Measurements from ENCODE around the gene MAML2. TPM values are rescaled to one million over a fixed set of nuclear protein-coding genes. Genes with fewer than 3 reads are reported as not detected.

The MAML2 gene
- polyA plus RNA-seq, 1 of the 3 experiments (the other 2 are of a cell fraction), result 20.1 TPM

DNA sequence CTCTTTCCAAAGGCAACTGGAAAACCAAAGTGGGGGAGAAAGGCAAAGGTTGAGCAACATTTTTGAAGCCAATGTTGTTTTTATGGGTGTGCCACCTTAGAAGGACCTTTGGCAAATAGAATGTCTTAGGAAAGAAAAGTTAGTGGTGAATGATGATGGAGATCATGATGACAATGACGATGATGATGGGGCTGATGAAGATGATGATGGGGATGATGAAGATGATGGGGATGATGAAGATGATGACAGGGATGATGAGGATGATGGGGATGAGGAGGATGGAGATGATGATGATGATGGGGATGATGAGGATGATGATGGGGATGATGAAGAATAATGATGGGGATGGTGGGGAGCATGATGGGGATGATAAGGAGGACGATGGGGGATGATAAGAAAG, 340.7 kb downstream of the MAML2 start:
- no peak for DNase-seq
- Histone ChIP-seq H3K9me3 (no peaks in the 10 kb centered on the region), H3K4me2 (no peak overlapping the region), H2AFZ (ENCODE audit: low read depth) (no peak overlapping the region), H3K27ac (ENCODE audit: low read depth in 2 of 2, low read length in 1 of 2) (no peak overlapping the region), H3F3A (replicated peaks; ENCODE audit: insufficient read depth) (no peaks in the 10 kb centered on the region), H3K36me3 (replicated peaks in 1 of 2; ENCODE audit: control insufficient read depth in 1 of 2, insufficient read depth in 2 of 2, low read length in 1 of 2) (peaks cover 0 to 5% of the 10 kb centered on the region in 2 experiments), H3K27me3 (ENCODE audit: insufficient read depth) (no peaks in the 10 kb centered on the region), H4K20me1 (ENCODE audit: insufficient read depth) (peaks cover 3% of the 10 kb centered on the region; the same call in 1 of the 2 replicates), H3K9me2 (no peaks in the 10 kb centered on the region; the same call in 1 of the 2 replicates), H3K4me3 (ENCODE audit: low read depth in 2 of 2, low read length in 1 of 2) (no peak overlapping the region), H3K4me1 (ENCODE audit: control insufficient read depth in 1 of 2, insufficient read depth in 2 of 2, low read depth in 1 of 2, low read length in 1 of 2) (no peaks in the 10 kb centered on the region), H3K79me2 (ENCODE audit: insufficient read depth) (peaks cover 30% of the 10 kb centered on the region; the same call in 1 of the 2 replicates), H3K9ac (no peak overlapping the region)
- ChIA-PET POLR2A (no interaction called here), CTCF (no interaction called here)
- TF ChIP-seq SIN3A (IDR thresholded peaks at IDR 0.05; ENCODE audit: borderline replicate concordance, low read depth, low read length), result no peak
- no peak for TF ChIP-seq IRF3 (IDR thresholded peaks at IDR 0.05; ENCODE audit: low read depth, low read length)
- TF ChIP-seq NFIC (IDR thresholded peaks at IDR 0.05; ENCODE audit: borderline replicate concordance), result no peak
- TF ChIP-seq EP300 (IDR thresholded peaks at IDR 0.05; ENCODE audit: borderline replicate concordance in 1 of 2, low read depth in 1 of 2, low read length in 1 of 2), result no peak
- TF ChIP-seq, protein P1, sequence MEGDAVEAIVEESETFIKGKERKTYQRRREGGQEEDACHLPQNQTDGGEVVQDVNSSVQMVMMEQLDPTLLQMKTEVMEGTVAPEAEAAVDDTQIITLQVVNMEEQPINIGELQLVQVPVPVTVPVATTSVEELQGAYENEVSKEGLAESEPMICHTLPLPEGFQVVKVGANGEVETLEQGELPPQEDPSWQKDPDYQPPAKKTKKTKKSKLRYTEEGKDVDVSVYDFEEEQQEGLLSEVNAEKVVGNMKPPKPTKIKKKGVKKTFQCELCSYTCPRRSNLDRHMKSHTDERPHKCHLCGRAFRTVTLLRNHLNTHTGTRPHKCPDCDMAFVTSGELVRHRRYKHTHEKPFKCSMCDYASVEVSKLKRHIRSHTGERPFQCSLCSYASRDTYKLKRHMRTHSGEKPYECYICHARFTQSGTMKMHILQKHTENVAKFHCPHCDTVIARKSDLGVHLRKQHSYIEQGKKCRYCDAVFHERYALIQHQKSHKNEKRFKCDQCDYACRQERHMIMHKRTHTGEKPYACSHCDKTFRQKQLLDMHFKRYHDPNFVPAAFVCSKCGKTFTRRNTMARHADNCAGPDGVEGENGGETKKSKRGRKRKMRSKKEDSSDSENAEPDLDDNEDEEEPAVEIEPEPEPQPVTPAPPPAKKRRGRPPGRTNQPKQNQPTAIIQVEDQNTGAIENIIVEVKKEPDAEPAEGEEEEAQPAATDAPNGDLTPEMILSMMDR (IDR thresholded peaks at IDR 0.05), result no peak
- TF ChIP-seq USF1 (IDR thresholded peaks at IDR 0.05; ENCODE audit: borderline replicate concordance, low read depth), result no peak
- WGBS (ENCODE audit: low lambda C conversion rate), result 80% methylated on average over 2 of the region's 2 CpGs

DNA sequence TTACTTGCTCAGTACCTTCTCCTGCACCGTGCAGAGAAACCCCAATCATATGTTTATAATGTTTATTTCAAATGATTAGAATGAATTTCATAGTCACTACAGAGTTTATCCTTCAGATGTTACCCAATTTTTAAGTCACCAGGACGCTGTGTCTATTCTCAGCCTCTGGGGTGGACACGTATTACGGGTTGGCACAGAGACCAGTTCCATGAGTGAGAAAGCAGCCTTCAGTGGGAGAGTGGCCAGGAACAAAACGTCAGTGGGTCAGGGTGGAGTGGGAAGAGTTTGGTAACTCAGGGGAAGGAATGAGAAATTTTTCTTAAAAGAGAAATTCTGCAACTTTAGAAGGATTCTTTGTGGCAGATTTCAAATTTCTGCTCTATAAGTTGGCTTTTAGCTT, 342.0 kb downstream of the MAML2 start:
- H3K9me3 ChIP-seq, result no peaks in the 10 kb centered on the region
- DNase-seq, result no peak
- H2AFZ ChIP-seq (ENCODE audit: low read depth), result no peak overlapping the region
- POLR2A ChIA-PET, result no interaction called here
- H3K27ac ChIP-seq (ENCODE audit: low read depth in 2 of 2, low read length in 1 of 2), result no peak overlapping the region
- CTCF ChIA-PET, result interaction anchor here (1.0 kb wide), 1 partner anchor 342 kb away, joined by 4 read pairs; the partner anchor contains the start of gene MAML2
- H3K4me3 ChIP-seq (ENCODE audit: low read depth in 2 of 2, low read length in 1 of 2), result no peak overlapping the region
- no peak overlapping the region for H3K4me2 ChIP-seq
- no peaks in the 10 kb centered on the region for H3K4me1 ChIP-seq (ENCODE audit: control insufficient read depth in 1 of 2, insufficient read depth in 2 of 2, low read depth in 1 of 2, low read length in 1 of 2)
- 79% methylated on average over 5 of the region's 5 CpGs for WGBS (ENCODE audit: low lambda C conversion rate)
- no peaks in the 10 kb centered on the region; the same call in 1 of the 2 replicates for H3K9me2 ChIP-seq
- H4K20me1 ChIP-seq (ENCODE audit: insufficient read depth), result peaks cover 3% of the 10 kb centered on the region; the same call in 1 of the 2 replicates
- H3K9ac ChIP-seq, result no peak overlapping the region
- H3F3A ChIP-seq (replicated peaks; ENCODE audit: insufficient read depth), result no peaks in the 10 kb centered on the region
- peaks cover 0 to 5% of the 10 kb centered on the region in 2 experiments for H3K36me3 ChIP-seq (replicated peaks in 1 of 2; ENCODE audit: control insufficient read depth in 1 of 2, insufficient read depth in 2 of 2, low read length in 1 of 2)
- H3K79me2 ChIP-seq (ENCODE audit: insufficient read depth), result peaks cover 22% of the 10 kb centered on the region; the same call in 1 of the 2 replicates
- H3K27me3 ChIP-seq (ENCODE audit: insufficient read depth), result no peaks in the 10 kb centered on the region
- no peak for TF ChIP-seq SIN3A (IDR thresholded peaks at IDR 0.05; ENCODE audit: borderline replicate concordance, low read depth, low read length)
- TF ChIP-seq, protein P1 (IDR thresholded peaks at IDR 0.05), result no peak
- TF ChIP-seq EP300 (IDR thresholded peaks at IDR 0.05; ENCODE audit: borderline replicate concordance in 1 of 2, low read depth in 1 of 2, low read length in 1 of 2), result no peak
- no peak for TF ChIP-seq ZBTB33 (IDR thresholded peaks at IDR 0.05; ENCODE audit: borderline replicate concordance, low read depth)
- TF ChIP-seq, protein P2, sequence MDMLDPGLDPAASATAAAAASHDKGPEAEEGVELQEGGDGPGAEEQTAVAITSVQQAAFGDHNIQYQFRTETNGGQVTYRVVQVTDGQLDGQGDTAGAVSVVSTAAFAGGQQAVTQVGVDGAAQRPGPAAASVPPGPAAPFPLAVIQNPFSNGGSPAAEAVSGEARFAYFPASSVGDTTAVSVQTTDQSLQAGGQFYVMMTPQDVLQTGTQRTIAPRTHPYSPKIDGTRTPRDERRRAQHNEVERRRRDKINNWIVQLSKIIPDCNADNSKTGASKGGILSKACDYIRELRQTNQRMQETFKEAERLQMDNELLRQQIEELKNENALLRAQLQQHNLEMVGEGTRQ (IDR thresholded peaks at IDR 0.05; ENCODE audit: borderline replicate concordance, low read depth, low read length), result no peak
- no peak for TF ChIP-seq MEF2A (IDR thresholded peaks at IDR 0.05; ENCODE audit: borderline replicate concordance, low read depth)
- no peak for TF ChIP-seq TAF1 (IDR thresholded peaks at IDR 0.05; ENCODE audit: borderline replicate concordance, low read depth, low read length)
- no peak for TF ChIP-seq FOSL2 (IDR thresholded peaks at IDR 0.05; ENCODE audit: borderline replicate concordance, low read depth)
- TF ChIP-seq GABPA (IDR thresholded peaks at IDR 0.05; ENCODE audit: low read depth), result no peak
- TF ChIP-seq TCF12 (IDR thresholded peaks at IDR 0.05), result no peak
- no peak for TF ChIP-seq GATA2 (CRISPR knock-in tag; IDR thresholded peaks at IDR 0.05)
- no peak for TF ChIP-seq RAD21 (IDR thresholded peaks at IDR 0.05; ENCODE audit: low read length)

Data from SK-N-SH (cell line).